Smooth muscle cell (in vitro differentiated cells): ENCODE data around the gene HS1BP3. TPM values are rescaled to one million over a fixed set of nuclear protein-coding genes. Genes with fewer than 3 reads are reported as not detected.

ENCODE experiments used
- DNase-seq: peaks from one replicate; lab custom pipeline; 2025; ENCODE audit not compliant: unreplicated experiment; lab: John Stamatoyannopoulos, UW
- H2AFZ ChIP-seq: fragments of 200-600 bp; sonication (generic); 2 replicates; pipeline ENCODE4 v1.6.0; 2016; ENCODE audit warnings: antibody characterized with exemption, low read depth, mild to moderate bottlenecking
- H3F3A ChIP-seq: fragments of 200-600 bp; sonication (generic); 2 replicates; pipeline ENCODE4 v1.6.0; 2017; ENCODE audit warnings: antibody characterized with exemption, low read depth
- H3K27ac ChIP-seq: fragments of 200-600 bp; sonication (generic); 2 replicates; pipeline ENCODE4 v1.5.1; 2016; ENCODE audit warnings: low read depth, mild to moderate bottlenecking
- H3K27me3 ChIP-seq: fragments of 200-600 bp; sonication (generic); 2 replicates; pipeline ENCODE4 v1.6.1; 2016; ENCODE audit warnings: low read depth, mild to moderate bottlenecking
- H3K36me3 ChIP-seq: fragments of 200-600 bp; sonication (generic); 2 replicates; pipeline ENCODE4 v1.5.1; 2016; ENCODE audit warnings: low read depth
- H3K4me1 ChIP-seq: fragments of 200-600 bp; sonication (generic); 2 replicates; pipeline ENCODE4 v1.5.1; 2016; ENCODE audit warnings: low read depth
- H3K4me2 ChIP-seq: fragments of 200-600 bp; sonication (generic); 2 replicates; pipeline ENCODE4 v1.6.0; 2016; ENCODE audit warnings: mild to moderate bottlenecking
- H3K4me3 ChIP-seq: fragments of 200-600 bp; sonication (generic); 2 replicates; pipeline ENCODE4 v1.5.1; 2016; ENCODE audit warnings: mild to moderate bottlenecking
- H3K79me2 ChIP-seq: fragments of 200-600 bp; sonication (generic); 2 replicates; pipeline ENCODE4 v1.6.0; 2016; ENCODE audit warnings: low read depth, mild to moderate bottlenecking
- H3K9ac ChIP-seq: fragments of 200-600 bp; sonication (generic); 2 replicates; pipeline ENCODE4 v1.6.0; 2016; ENCODE audit warnings: low read depth
- H3K9me3 ChIP-seq: fragments of 200-600 bp; sonication (generic); replicated peaks from 2 replicates; pipeline ENCODE4 v1.5.1; 2016; ENCODE audit warnings: low read depth
- H4K20me1 ChIP-seq: fragments of 200-600 bp; sonication (generic); 2 replicates; pipeline ENCODE4 v1.6.0; 2016; ENCODE audit warnings: low read depth
- CTCF ChIP-seq: fragments of 200-600 bp; sonication (generic); IDR thresholded peaks from 2 replicates; pipeline ENCODE4 v1.5.1; 2017; ENCODE audit warnings: borderline replicate concordance, mild to moderate bottlenecking, antibody characterized with exemption; ENCODE audit not compliant: insufficient read depth, poor library complexity, severe bottlenecking
- WGBS: methylation state at CpG from one replicate; pipeline ENCODE4 v1.1.7; 2016; ENCODE audit warnings: low lambda C conversion rate; 5-methylcytosine and 5-hydroxymethylcytosine counted together
- polyA plus RNA-seq: library from polyadenylated mRNA; unstranded; fragments of >200 nt; fragmentation: Nextera tagmentation; extraction: Ambion mirVana; gene quantifications from 2 replicates; pipeline ENCODE4 v1.2.1, GENCODE V29; 2016
- total RNA-seq: library from RNA; depleted of rRNA; stranded (reverse); fragments of >200 nt; gene quantifications from 2 replicates; pipeline ENCODE4 v1.2.3, GENCODE V29; 2014

Gene HS1BP3
- total and polyA plus RNA-seq, 2 experiments from 2014 or later: 9.3 to 20.4 TPM

GRCh38 chr2:20595439-20596192, 55.3 kb downstream of the HS1BP3 start:
- no peak overlapping the region for H2AFZ ChIP-seq
- H3K36me3 ChIP-seq: no peaks in the 10 kb centered on the region
- no peaks in the 10 kb centered on the region for H3K9me3 ChIP-seq
- peak overlapping the region; percentile 63 for H3K4me2 ChIP-seq
- 11% methylated on average over 14 of the region's 14 CpGs for WGBS
- H3K4me3 ChIP-seq: no peak overlapping the region
- H3F3A ChIP-seq: peaks cover 19% of the 10 kb centered on the region
- TF ChIP-seq CTCF: no peak
- no peaks in the 10 kb centered on the region for H4K20me1 ChIP-seq
- no peaks in the 10 kb centered on the region for H3K79me2 ChIP-seq
- H3K4me1 ChIP-seq: peaks cover 52% of the 10 kb centered on the region
- no peak for DNase-seq
- H3K27ac ChIP-seq: peak overlapping the region; percentile 98
- no peaks in the 10 kb centered on the region for H3K27me3 ChIP-seq
- H3K9ac ChIP-seq: peak overlapping the region; percentile 89

GRCh38 chr2:20594957-20595356, 55.9 kb downstream of the HS1BP3 start:
- TF ChIP-seq CTCF: no peak
- no peak overlapping the region for H3K4me3 ChIP-seq
- H3K9ac ChIP-seq: peak overlapping the region; percentile 39
- H3K27ac ChIP-seq: peak overlapping the region; percentile 98
- H3K27me3 ChIP-seq: no peaks in the 10 kb centered on the region
- H4K20me1 ChIP-seq: no peaks in the 10 kb centered on the region
- peak overlapping the region; percentile 63 for H3K4me2 ChIP-seq
- H3K36me3 ChIP-seq: no peaks in the 10 kb centered on the region
- no peaks in the 10 kb centered on the region for H3K9me3 ChIP-seq
- H3F3A ChIP-seq: peaks cover 19% of the 10 kb centered on the region
- no peak overlapping the region for H2AFZ ChIP-seq
- 73% methylated on average over 8 of the region's 8 CpGs for WGBS
- H3K4me1 ChIP-seq: peaks cover 52% of the 10 kb centered on the region
- H3K79me2 ChIP-seq: no peaks in the 10 kb centered on the region
- DNase-seq: no peak

GRCh38 chr2:20594048-20594750, 56.7 kb downstream of the HS1BP3 start:
- Histone ChIP-seq H3F3A (peaks cover 19% of the 10 kb centered on the region), H3K9ac (peak overlapping the region; percentile 3), H3K36me3 (no peaks in the 10 kb centered on the region), H3K4me2 (peak overlapping the region; percentile 63), H3K27ac (peak overlapping the region; percentile 98), H3K4me3 (no peak overlapping the region), H4K20me1 (no peaks in the 10 kb centered on the region), H3K27me3 (no peaks in the 10 kb centered on the region), H3K9me3 (no peaks in the 10 kb centered on the region), H3K4me1 (peaks cover 50% of the 10 kb centered on the region), H3K79me2 (no peaks in the 10 kb centered on the region), H2AFZ (no peak overlapping the region)
- no peak for TF ChIP-seq CTCF
- WGBS: 92% methylated on average over 6 of the region's 6 CpGs
- no peak for DNase-seq
